ENCODE results near the gene TTR. TPM values are rescaled to one million over a fixed set of nuclear protein-coding genes. Genes with fewer than 3 reads are reported as not detected.

TTR gene
- total RNA-seq = not detected in 2 replicates

- Mint-ChIP-seq H3K4me3 (ENCODE audit: low read depth) (no peak within 1 kb of the TSS), H3K9me3 (no peaks in the 10 kb centered on the region), H3K4me1 (ENCODE audit: low read depth) (no peaks in the 10 kb centered on the region), H3K36me3 (ENCODE audit: low read depth) (no peaks in the 10 kb centered on the region), H3K27ac (no peak within 1 kb of the TSS), H3K27me3 (ENCODE audit: low read depth) (peaks cover 7% of the 10 kb centered on the region)
- DNase-seq (ENCODE audit: low spot score) = no peak
- intact Hi-C loops (cut with micrococcal nuclease) = no loop called here
These were observed at the start of gene TTR for GRCh38 chr18:31591628-31592027. TSS of gene TTR (plus strand) at chr18:31591877. CDS start at chr18:31591903, 26 bp downstream.

- H3K27ac Mint-ChIP-seq = no peak overlapping the region
- H3K36me3 Mint-ChIP-seq (ENCODE audit: low read depth) = no peaks in the 10 kb centered on the region
- H3K4me1 Mint-ChIP-seq (ENCODE audit: low read depth) = no peaks in the 10 kb centered on the region
- no peaks in the 10 kb centered on the region for H3K9me3 Mint-ChIP-seq
- intact Hi-C loops (cut with micrococcal nuclease) = no loop called here
- DNase-seq (ENCODE audit: low spot score) = no peak
- no peak overlapping the region for H3K4me3 Mint-ChIP-seq (ENCODE audit: low read depth)
- no peaks in the 10 kb centered on the region for H3K27me3 Mint-ChIP-seq (ENCODE audit: low read depth)
These were observed 45.2 kb upstream of the TTR start for GRCh38 chr18:31546476-31546875.

- intact Hi-C loops (cut with micrococcal nuclease) = no loop called here
These were observed 42.8 kb upstream of the TTR start for GRCh38 chr18:31548853-31549252.

GRCh38 chr18:31549416-31549815, 42.3 kb upstream of the TTR start:
- Mint-ChIP-seq H3K4me3 (ENCODE audit: low read depth) (no peak overlapping the region), H3K4me1 (ENCODE audit: low read depth) (no peaks in the 10 kb centered on the region), H3K27me3 (ENCODE audit: low read depth) (peaks cover 5% of the 10 kb centered on the region), H3K27ac (no peak overlapping the region), H3K36me3 (ENCODE audit: low read depth) (no peaks in the 10 kb centered on the region), H3K9me3 (no peaks in the 10 kb centered on the region)
- intact Hi-C loops (cut with micrococcal nuclease) = no loop called here
- no peak for DNase-seq (ENCODE audit: low spot score)

More at GRCh38 chr18:31548853-31549252, 42.8 kb upstream of the TTR start:
- H3K27me3 Mint-ChIP-seq (ENCODE audit: low read depth) = peaks cover 3% of the 10 kb centered on the region
- no peaks in the 10 kb centered on the region for H3K36me3 Mint-ChIP-seq (ENCODE audit: low read depth)
- no peaks in the 10 kb centered on the region for H3K9me3 Mint-ChIP-seq
- H3K4me1 Mint-ChIP-seq (ENCODE audit: low read depth) = no peaks in the 10 kb centered on the region
- no peak overlapping the region for H3K4me3 Mint-ChIP-seq (ENCODE audit: low read depth)
- no peak for DNase-seq (ENCODE audit: low spot score)
- no peak overlapping the region for H3K27ac Mint-ChIP-seq

GRCh38 chr18:31551883-31552282, 39.8 kb upstream of the TTR start:
- no peaks in the 10 kb centered on the region for H3K9me3 Mint-ChIP-seq
- H3K27me3 Mint-ChIP-seq (ENCODE audit: low read depth) = peaks cover 7% of the 10 kb centered on the region
- no peak for DNase-seq (ENCODE audit: low spot score)
- H3K27ac Mint-ChIP-seq = no peak overlapping the region
- intact Hi-C loops (cut with micrococcal nuclease) = no loop called here
- no peaks in the 10 kb centered on the region for H3K36me3 Mint-ChIP-seq (ENCODE audit: low read depth)
- H3K4me1 Mint-ChIP-seq (ENCODE audit: low read depth) = no peaks in the 10 kb centered on the region
- no peak overlapping the region for H3K4me3 Mint-ChIP-seq (ENCODE audit: low read depth)

- Mint-ChIP-seq H3K36me3 (ENCODE audit: low read depth) (no peaks in the 10 kb centered on the region), H3K4me1 (ENCODE audit: low read depth) (no peaks in the 10 kb centered on the region), H3K4me3 (ENCODE audit: low read depth) (no peak overlapping the region), H3K27ac (no peak overlapping the region), H3K27me3 (ENCODE audit: low read depth) (peaks cover 7% of the 10 kb centered on the region), H3K9me3 (no peaks in the 10 kb centered on the region)
- no peak for DNase-seq (ENCODE audit: low spot score)
- intact Hi-C loops (cut with micrococcal nuclease) = no loop called here
These were observed 37.9 kb upstream of the TTR start for GRCh38 chr18:31553800-31554199.

- no peak for DNase-seq (ENCODE audit: low spot score)
- Mint-ChIP-seq H3K9me3 (no peaks in the 10 kb centered on the region), H3K4me1 (ENCODE audit: low read depth) (no peaks in the 10 kb centered on the region), H3K36me3 (ENCODE audit: low read depth) (no peaks in the 10 kb centered on the region), H3K27me3 (ENCODE audit: low read depth) (peaks cover 7% of the 10 kb centered on the region), H3K4me3 (ENCODE audit: low read depth) (no peak overlapping the region), H3K27ac (no peak overlapping the region)
- intact Hi-C loops (cut with micrococcal nuclease) = loop anchor here (5.0 kb wide), 2 partner anchors 263 to 403 kb away; no protein-coding TSS in a partner anchor
These were observed 36.9 kb upstream of the TTR start for GRCh38 chr18:31554776-31555175.

GRCh38 chr18:31555971-31556747, 35.5 kb upstream of the TTR start:
- no peaks in the 10 kb centered on the region for H3K9me3 Mint-ChIP-seq
- H3K27me3 Mint-ChIP-seq (ENCODE audit: low read depth) = peaks cover 7% of the 10 kb centered on the region
- DNase-seq (ENCODE audit: low spot score) = no peak
- H3K27ac Mint-ChIP-seq = no peak overlapping the region
- no peaks in the 10 kb centered on the region for H3K4me1 Mint-ChIP-seq (ENCODE audit: low read depth)
- H3K4me3 Mint-ChIP-seq (ENCODE audit: low read depth) = no peak overlapping the region
- H3K36me3 Mint-ChIP-seq (ENCODE audit: low read depth) = no peaks in the 10 kb centered on the region
- intact Hi-C loops (cut with micrococcal nuclease) = loop anchor here (1.0 to 5.0 kb wide), 3 partner anchors 166 to 401 kb away; no protein-coding TSS in a partner anchor

- Mint-ChIP-seq H3K27ac (no peak overlapping the region), H3K36me3 (ENCODE audit: low read depth) (no peaks in the 10 kb centered on the region), H3K4me3 (ENCODE audit: low read depth) (no peak overlapping the region), H3K9me3 (no peaks in the 10 kb centered on the region), H3K4me1 (ENCODE audit: low read depth) (no peaks in the 10 kb centered on the region), H3K27me3 (ENCODE audit: low read depth) (peaks cover 7% of the 10 kb centered on the region)
- no peak for DNase-seq (ENCODE audit: low spot score)
- intact Hi-C loops (cut with micrococcal nuclease) = loop anchor here (5.0 kb wide), 2 partner anchors 260 to 400 kb away; no protein-coding TSS in a partner anchor
These were observed 34.2 kb upstream of the TTR start for GRCh38 chr18:31557446-31557845.

GRCh38 chr18:31558567-31558966, 33.1 kb upstream of the TTR start:
- DNase-seq (ENCODE audit: low spot score) = no peak
- no peak overlapping the region for H3K27ac Mint-ChIP-seq
- intact Hi-C loops (cut with micrococcal nuclease) = loop anchor here (5.0 kb wide), 2 partner anchors 259 to 399 kb away; no protein-coding TSS in a partner anchor
- no peak overlapping the region for H3K4me3 Mint-ChIP-seq (ENCODE audit: low read depth)
- H3K27me3 Mint-ChIP-seq (ENCODE audit: low read depth) = peaks cover 3% of the 10 kb centered on the region
- no peaks in the 10 kb centered on the region for H3K9me3 Mint-ChIP-seq
- H3K4me1 Mint-ChIP-seq (ENCODE audit: low read depth) = no peaks in the 10 kb centered on the region
- no peaks in the 10 kb centered on the region for H3K36me3 Mint-ChIP-seq (ENCODE audit: low read depth)

- intact Hi-C loops (cut with micrococcal nuclease) = no loop called here
- H3K4me1 Mint-ChIP-seq (ENCODE audit: low read depth) = no peaks in the 10 kb centered on the region
- no peaks in the 10 kb centered on the region for H3K36me3 Mint-ChIP-seq (ENCODE audit: low read depth)
- H3K4me3 Mint-ChIP-seq (ENCODE audit: low read depth) = no peak overlapping the region
- DNase-seq (ENCODE audit: low spot score) = no peak
- H3K9me3 Mint-ChIP-seq = no peaks in the 10 kb centered on the region
- H3K27me3 Mint-ChIP-seq (ENCODE audit: low read depth) = no peaks in the 10 kb centered on the region
- no peak overlapping the region for H3K27ac Mint-ChIP-seq
These were observed 29.0 kb upstream of the TTR start for GRCh38 chr18:31562726-31563125.

- no peaks in the 10 kb centered on the region for H3K36me3 Mint-ChIP-seq (ENCODE audit: low read depth)
- no peaks in the 10 kb centered on the region for H3K27me3 Mint-ChIP-seq (ENCODE audit: low read depth)
- no peaks in the 10 kb centered on the region for H3K9me3 Mint-ChIP-seq
- no peak for DNase-seq (ENCODE audit: low spot score)
- no peak overlapping the region for H3K4me3 Mint-ChIP-seq (ENCODE audit: low read depth)
- H3K27ac Mint-ChIP-seq = no peak overlapping the region
- no peaks in the 10 kb centered on the region for H3K4me1 Mint-ChIP-seq (ENCODE audit: low read depth)
- intact Hi-C loops (cut with micrococcal nuclease) = no loop called here
These were observed 27.9 kb upstream of the TTR start for GRCh38 chr18:31563778-31564177.

- H3K4me3 Mint-ChIP-seq (ENCODE audit: low read depth) = no peak overlapping the region
- no peaks in the 10 kb centered on the region for H3K4me1 Mint-ChIP-seq (ENCODE audit: low read depth)
These were observed 26.3 kb upstream of the TTR start for GRCh38 chr18:31565345-31565744.

More at GRCh38 chr18:31565345-31565744, 26.3 kb upstream of the TTR start:
- H3K9me3 Mint-ChIP-seq = no peaks in the 10 kb centered on the region
- no peak for DNase-seq (ENCODE audit: low spot score)
- intact Hi-C loops (cut with micrococcal nuclease) = no loop called here
- no peaks in the 10 kb centered on the region for H3K36me3 Mint-ChIP-seq (ENCODE audit: low read depth)
- H3K27ac Mint-ChIP-seq = no peak overlapping the region
- no peaks in the 10 kb centered on the region for H3K27me3 Mint-ChIP-seq (ENCODE audit: low read depth)
